ENCODE measurements around the gene TTC13. TPM values are rescaled to one million over a fixed set of nuclear protein-coding genes. Genes with fewer than 3 reads are reported as not detected.

Gene TTC13
- total RNA-seq, 1 experiment from 2014 or later: 9.7 TPM

- no peak for DNase-seq (ENCODE audit: low read depth)
Observed at GRCh38 chr1:230875370-230875769, 103.3 kb downstream of the TTC13 start.

GRCh38 chr1:230870916-230871315 is 107.7 kb downstream of the TTC13 start:
- DNase-seq (ENCODE audit: low read depth): no peak

GRCh38 chr1:230869500-230869899 is 109.2 kb downstream of the TTC13 start:
- DNase-seq (ENCODE audit: low read depth): no peak

GRCh38 chr1:230868736-230869385 is 109.8 kb downstream of the TTC13 start:
- DNase-seq (ENCODE audit: low read depth): peak; percentile 44

- DNase-seq (ENCODE audit: low read depth): peak; percentile 41
Observed at GRCh38 chr1:230867903-230868735, 110.5 kb downstream of the TTC13 start, which contains the start of gene C1orf198. Gene C1orf198 (minus strand): TSS chr1:230868521. CDS start chr1:230868512, 9 bp downstream.

- DNase-seq (ENCODE audit: low read depth): peak; percentile 36
Observed at GRCh38 chr1:230867101-230867902, 111.4 kb downstream of the TTC13 start.

- peak; percentile 51 for DNase-seq (ENCODE audit: low read depth)
Observed at GRCh38 chr1:230866171-230867070, 112.2 kb downstream of the TTC13 start.

- no peak for DNase-seq (ENCODE audit: low read depth)
Observed at GRCh38 chr1:230865062-230865817, 113.4 kb downstream of the TTC13 start.

- no peak for DNase-seq (ENCODE audit: low read depth)
Observed at GRCh38 chr1:230864441-230864840, 114.2 kb downstream of the TTC13 start.

GRCh38 chr1:230863449-230863848 is 115.2 kb downstream of the TTC13 start:
- no peak for DNase-seq (ENCODE audit: low read depth)

GRCh38 chr1:230861970-230862595 is 116.6 kb downstream of the TTC13 start:
- no peak for DNase-seq (ENCODE audit: low read depth)

GRCh38 chr1:230861489-230861888 is 117.2 kb downstream of the TTC13 start:
- no peak for DNase-seq (ENCODE audit: low read depth)

- DNase-seq (ENCODE audit: low read depth): no peak
Observed at GRCh38 chr1:230860617-230861384, 117.9 kb downstream of the TTC13 start.

GRCh38 chr1:230858918-230859729 is 119.5 kb downstream of the TTC13 start:
- DNase-seq (ENCODE audit: low read depth): peak; percentile 80

- no peak for DNase-seq (ENCODE audit: low read depth)
Observed at GRCh38 chr1:230858236-230858820, 120.3 kb downstream of the TTC13 start.

GRCh38 chr1:230857822-230858221 is 120.8 kb downstream of the TTC13 start:
- DNase-seq (ENCODE audit: low read depth): no peak

GRCh38 chr1:230857077-230857476 is 121.6 kb downstream of the TTC13 start:
- peak; percentile 87 for DNase-seq (ENCODE audit: low read depth)

Measured in RPMI7951 (cell line).